WTC11 (cell line): Measurements from ENCODE around the gene CTDSPL. TPM values are rescaled to one million over a fixed set of nuclear protein-coding genes. Genes with fewer than 3 reads are reported as not detected.
A peak's percentile ranks its signal among the peaks of the same experiment; 100 is the strongest.

Experiments
- ATAC-seq: fragments of 200-7000 bp; cut with Tn5 transposase; 2 replicates; pipeline ENCODE4 v1.10.0; 2021; ENCODE audit warnings: mild to moderate bottlenecking, moderate library complexity
- CTCF ChIA-PET: fragments of 300-600 bp; sonication (Branson Sonifier 250); formaldehyde crosslinking; loops from one replicate; lab custom pipeline; 2021; ENCODE audit warnings: antibody characterized with exemption; lab: Charles Lee
- POLR2A ChIA-PET: fragments of 350-600 bp; sonication (Branson Sonifier 250); formaldehyde crosslinking; loops from one replicate; lab custom pipeline; 2021; ENCODE audit warnings: antibody characterized with exemption; lab: Charles Lee
- DNase-seq: peaks from one replicate; pipeline ENCODE4 v3.0.0; 2021; ENCODE audit warnings: low spot score
- H3K27ac Mint-ChIP-seq: 2 replicates; pipeline ENCODE4 v1.8.0; 2021; ENCODE audit warnings: mixed read lengths
- H3K27me3 Mint-ChIP-seq: 2 replicates; pipeline ENCODE4 v1.8.0; 2021; ENCODE audit warnings: low read depth, mild to moderate bottlenecking, moderate library complexity, mixed read lengths
- H3K36me3 Mint-ChIP-seq: 2 replicates; pipeline ENCODE4 v1.8.0; 2021; ENCODE audit warnings: mixed read lengths
- H3K4me1 Mint-ChIP-seq: 2 replicates; pipeline ENCODE4 v1.8.0; 2022; ENCODE audit warnings: mixed read lengths
- H3K4me3 Mint-ChIP-seq: 2 replicates; pipeline ENCODE4 v1.8.0; 2021; ENCODE audit warnings: mild to moderate bottlenecking, moderate library complexity, mixed read lengths
- H3K9me3 Mint-ChIP-seq: 2 replicates; pipeline ENCODE4 v1.8.0; 2021; ENCODE audit warnings: mixed read lengths
- ATF6 ChIP-seq: sonication (generic); formaldehyde crosslinking; IDR thresholded peaks from 2 replicates; pipeline ENCODE4 v1.8.1; 2023; ENCODE audit warnings: mild to moderate bottlenecking, missing genetic modification reagents
- CDX4 ChIP-seq: fragments of 250-450 bp; sonication (Bioruptor Pico); IDR thresholded peaks from 2 replicates; pipeline ENCODE4 v1.9.0; 2021; ENCODE audit warnings: moderate library complexity, mild to moderate bottlenecking, inconsistent platforms, borderline replicate concordance
- CREB1 ChIP-seq: sonication (generic); formaldehyde crosslinking; IDR thresholded peaks from 2 replicates; pipeline ENCODE4 v1.8.0; 2023; ENCODE audit warnings: mild to moderate bottlenecking, missing genetic modification reagents
- CTCF ChIP-seq: fragments of 200-600 bp; IDR thresholded peaks from 2 replicates; pipeline ENCODE4 v1.8.0; 2022; ENCODE audit warnings: antibody characterized with exemption
- E2F4 ChIP-seq: sonication (generic); formaldehyde crosslinking; IDR thresholded peaks from 2 replicates; pipeline ENCODE4 v1.8.1; 2022; ENCODE audit warnings: low read depth, mild to moderate bottlenecking, moderate library complexity, missing genetic modification reagents, borderline replicate concordance
- ESRRA ChIP-seq: sonication (generic); formaldehyde crosslinking; IDR thresholded peaks from 2 replicates; pipeline ENCODE4 v1.8.1; 2022; ENCODE audit warnings: mild to moderate bottlenecking, missing genetic modification reagents, borderline replicate concordance
- GRHL2 ChIP-seq: fragments of 250-450 bp; sonication (Bioruptor Pico); IDR thresholded peaks from 2 replicates; pipeline ENCODE4 v1.8.0; 2022; ENCODE audit warnings: mild to moderate bottlenecking, moderate library complexity; ENCODE audit not compliant: insufficient replicate concordance, severe bottlenecking
- GTF2I ChIP-seq: fragments of 250-450 bp; sonication (Bioruptor Pico); conservative IDR thresholded peaks from 2 replicates; pipeline ENCODE4 v1.4.0; 2021; ENCODE audit warnings: mild to moderate bottlenecking
- IRF1 ChIP-seq: sonication (generic); formaldehyde crosslinking; IDR thresholded peaks from 2 replicates; pipeline ENCODE4 v1.8.0; 2023; ENCODE audit warnings: missing genetic modification reagents
- JUN ChIP-seq: sonication (generic); formaldehyde crosslinking; IDR thresholded peaks from 2 replicates; pipeline ENCODE4 v1.8.0; 2023; ENCODE audit warnings: mild to moderate bottlenecking, missing genetic modification reagents
- MXD4 ChIP-seq: fragments of 250-450 bp; sonication (Bioruptor Pico); IDR thresholded peaks from 2 replicates; pipeline ENCODE4 v1.8.0; 2021; ENCODE audit warnings: mild to moderate bottlenecking, moderate library complexity, borderline replicate concordance
- NFYB ChIP-seq: sonication (generic); formaldehyde crosslinking; conservative IDR thresholded peaks from 2 replicates; pipeline ENCODE4 v1.8.0; 2022; ENCODE audit warnings: low read depth, missing genetic modification reagents
- NR1H2 ChIP-seq: sonication (generic); formaldehyde crosslinking; IDR thresholded peaks from 2 replicates; pipeline ENCODE4 v1.9.0; 2021; ENCODE audit warnings: mild to moderate bottlenecking, moderate library complexity, missing genetic modification reagents
- SMAD3 ChIP-seq: sonication (generic); formaldehyde crosslinking; IDR thresholded peaks from 2 replicates; pipeline ENCODE4 v1.8.0; 2022; ENCODE audit warnings: missing genetic modification reagents, mild to moderate bottlenecking, borderline replicate concordance
- TP53 ChIP-seq: sonication (generic); formaldehyde crosslinking; IDR thresholded peaks from 2 replicates; pipeline ENCODE4 v1.8.1; 2023; ENCODE audit warnings: mild to moderate bottlenecking, missing genetic modification reagents
- ZNF121 ChIP-seq: sonication (generic); formaldehyde crosslinking; IDR thresholded peaks from 2 replicates; pipeline ENCODE4 v1.8.0; 2023; ENCODE audit warnings: missing genetic modification reagents
- ZNF263 ChIP-seq: sonication (generic); formaldehyde crosslinking; IDR thresholded peaks from 2 replicates; pipeline ENCODE4 v1.8.1; 2022; ENCODE audit warnings: low read depth, mild to moderate bottlenecking, moderate library complexity, missing genetic modification reagents
- ZNF416 ChIP-seq: fragments of 250-450 bp; sonication (Bioruptor Pico); IDR thresholded peaks from 2 replicates; pipeline ENCODE4 v1.9.0; 2021; ENCODE audit warnings: mild to moderate bottlenecking, inconsistent platforms
- ZNF425 ChIP-seq: fragments of 250-450 bp; sonication (Bioruptor Pico); conservative IDR thresholded peaks from 2 replicates; pipeline ENCODE4 v1.9.0; 2021; ENCODE audit warnings: mild to moderate bottlenecking
- total RNA-seq: library from RNA; stranded (reverse); gene quantifications from 3 replicates; pipeline ENCODE4 v1.2.3, GENCODE V29; 2021

The CTDSPL gene
- total RNA-seq, 1 experiment from 2014 or later = 41.2 TPM

- ATAC-seq (no peak), DNase-seq (no peak)
- TF ChIP-seq ATF6 (CRISPR knock-in tag) (no peak), JUN (CRISPR knock-in tag) (no peak), ZNF425 (CRISPR knock-in tag) (no peak), IRF1 (CRISPR knock-in tag) (no peak), ESRRA (CRISPR knock-in tag) (no peak), TP53 (CRISPR knock-in tag) (no peak), CDX4 (CRISPR knock-in tag) (no peak), CREB1 (CRISPR knock-in tag) (no peak), SMAD3 (CRISPR knock-in tag) (no peak), GTF2I (CRISPR knock-in tag) (no peak), ZNF263 (CRISPR knock-in tag) (no peak), ZNF121 (no peak), ZNF416 (CRISPR knock-in tag) (no peak), CTCF (no peak)
- Mint-ChIP-seq H3K4me3 (no peak overlapping the region), H3K4me1 (peaks cover 30% of the 10 kb centered on the region), H3K9me3 (peaks cover 8% of the 10 kb centered on the region; the same call in 1 of the 2 replicates), H3K27me3 (no peaks in the 10 kb centered on the region), H3K36me3 (peaks cover 12% of the 10 kb centered on the region; the same call in 1 of the 2 replicates), H3K27ac (peak overlapping the region; percentile 86)
- ChIA-PET POLR2A (interaction anchor here (0.6 kb wide), 1 partner anchor 703 kb away, joined by 5 read pairs; no protein-coding TSS in a partner anchor), CTCF (interaction anchor here (0.6 to 3.0 kb wide), 6 partner anchors 10 to 69 kb away, joined by 3 to 21 read pairs (median 4); no protein-coding TSS in a partner anchor)
Observed at GRCh38 chr3:37956723-37957538, 95.3 kb downstream of the CTDSPL start.

- CTCF ChIA-PET = interaction anchor here (0.6 to 3.0 kb wide), 4 partner anchors 10 to 60 kb away, joined by 3 to 21 read pairs (median 9); no protein-coding TSS in a partner anchor
- no peaks in the 10 kb centered on the region for H3K27me3 Mint-ChIP-seq
- H3K4me1 Mint-ChIP-seq = peaks cover 36% of the 10 kb centered on the region
- peaks cover 12% of the 10 kb centered on the region; the same call in 1 of the 2 replicates for H3K36me3 Mint-ChIP-seq
- no peak for ATAC-seq
- H3K27ac Mint-ChIP-seq = peak overlapping the region; percentile 86
- no peak for DNase-seq
- H3K4me3 Mint-ChIP-seq = no peak overlapping the region
- POLR2A ChIA-PET = no interaction called here
- peaks cover 4% of the 10 kb centered on the region; the same call in 1 of the 2 replicates for H3K9me3 Mint-ChIP-seq
- TF ChIP-seq ZNF121 = no peak
- TF ChIP-seq E2F4 (CRISPR knock-in tag) = no peak
- TF ChIP-seq GRHL2 = no peak
- TF ChIP-seq IRF1 (CRISPR knock-in tag) = no peak
- no peak for TF ChIP-seq NFYB (CRISPR knock-in tag)
- no peak for TF ChIP-seq ZNF263 (CRISPR knock-in tag)
- no peak for TF ChIP-seq MXD4 (CRISPR knock-in tag)
- TF ChIP-seq ZNF425 (CRISPR knock-in tag) = no peak
- no peak for TF ChIP-seq NR1H2 (CRISPR knock-in tag)
Observed at GRCh38 chr3:37957539-37957936, 95.9 kb downstream of the CTDSPL start.
